H4 (cell line): ENCODE data around the gene TBC1D14. TPM values are rescaled to one million over a fixed set of nuclear protein-coding genes. Genes with fewer than 3 reads are reported as not detected.

Experiments
- DNase-seq: peaks from one replicate; pipeline ENCODE4 v3.0.0-alpha.2; 2015; ENCODE audit warnings: low spot score
- total RNA-seq: library from RNA; depleted of rRNA; stranded (reverse); fragments of >200 nt; shearing (Covaris generic); gene quantifications from 2 replicates; pipeline ENCODE4 v1.2.3, GENCODE V29; 2014; rRNA removed

The TBC1D14 gene, protein sequence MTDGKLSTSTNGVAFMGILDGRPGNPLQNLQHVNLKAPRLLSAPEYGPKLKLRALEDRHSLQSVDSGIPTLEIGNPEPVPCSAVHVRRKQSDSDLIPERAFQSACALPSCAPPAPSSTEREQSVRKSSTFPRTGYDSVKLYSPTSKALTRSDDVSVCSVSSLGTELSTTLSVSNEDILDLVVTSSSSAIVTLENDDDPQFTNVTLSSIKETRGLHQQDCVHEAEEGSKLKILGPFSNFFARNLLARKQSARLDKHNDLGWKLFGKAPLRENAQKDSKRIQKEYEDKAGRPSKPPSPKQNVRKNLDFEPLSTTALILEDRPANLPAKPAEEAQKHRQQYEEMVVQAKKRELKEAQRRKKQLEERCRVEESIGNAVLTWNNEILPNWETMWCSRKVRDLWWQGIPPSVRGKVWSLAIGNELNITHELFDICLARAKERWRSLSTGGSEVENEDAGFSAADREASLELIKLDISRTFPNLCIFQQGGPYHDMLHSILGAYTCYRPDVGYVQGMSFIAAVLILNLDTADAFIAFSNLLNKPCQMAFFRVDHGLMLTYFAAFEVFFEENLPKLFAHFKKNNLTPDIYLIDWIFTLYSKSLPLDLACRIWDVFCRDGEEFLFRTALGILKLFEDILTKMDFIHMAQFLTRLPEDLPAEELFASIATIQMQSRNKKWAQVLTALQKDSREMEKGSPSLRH
- 38.9 and 43.0 TPM in 2 replicates for total RNA-seq

DNA sequence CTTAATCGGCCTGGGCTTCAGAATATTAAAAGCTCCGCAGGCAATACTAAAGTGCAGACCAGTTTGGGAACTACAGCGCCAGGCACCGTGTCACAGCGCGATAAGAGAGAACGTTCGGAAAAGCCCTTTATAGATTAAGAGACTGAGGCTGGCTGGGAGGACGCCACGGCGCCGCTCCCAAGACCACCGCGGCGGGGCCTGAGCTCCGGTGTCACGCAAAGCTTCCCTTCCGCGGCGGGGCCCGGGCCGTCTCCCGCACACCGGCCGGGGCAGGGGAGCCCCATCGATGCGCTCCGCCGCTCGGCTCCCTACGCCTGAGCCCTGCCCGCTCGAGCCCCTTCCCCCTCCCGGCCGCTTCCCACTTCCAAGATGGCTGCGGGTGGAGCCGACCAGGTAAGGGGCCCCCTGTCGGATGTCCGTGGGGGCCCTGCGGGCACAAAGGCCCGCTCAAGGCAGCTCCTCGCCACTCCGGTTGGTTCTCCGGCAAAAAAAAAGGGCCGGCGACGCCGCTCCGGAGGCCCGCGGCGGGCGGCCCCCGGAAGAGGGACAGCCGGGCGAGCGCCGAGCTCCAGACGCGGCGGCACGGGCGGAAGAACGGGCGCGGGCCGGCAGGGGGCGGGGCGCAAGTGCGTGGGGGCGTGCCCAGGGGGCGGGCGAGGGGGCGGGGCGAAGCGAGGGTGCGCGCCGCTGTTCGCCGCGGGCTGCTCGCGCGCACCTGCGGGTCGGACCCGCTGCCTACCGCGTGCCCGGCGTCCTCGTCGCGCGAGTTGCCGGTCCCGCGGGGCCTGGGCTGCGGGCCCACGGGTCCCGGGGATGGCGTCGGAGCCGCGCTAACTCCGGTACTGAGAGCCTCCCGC is at the start of gene TBC1D14:
Gene TBC1D14 (plus strand): TSS at position 714 of the 857 bp plus-strand sequence. CDS start 13,564 bp downstream, outside the sequence.
- DNase-seq: peak; percentile 80

DNA sequence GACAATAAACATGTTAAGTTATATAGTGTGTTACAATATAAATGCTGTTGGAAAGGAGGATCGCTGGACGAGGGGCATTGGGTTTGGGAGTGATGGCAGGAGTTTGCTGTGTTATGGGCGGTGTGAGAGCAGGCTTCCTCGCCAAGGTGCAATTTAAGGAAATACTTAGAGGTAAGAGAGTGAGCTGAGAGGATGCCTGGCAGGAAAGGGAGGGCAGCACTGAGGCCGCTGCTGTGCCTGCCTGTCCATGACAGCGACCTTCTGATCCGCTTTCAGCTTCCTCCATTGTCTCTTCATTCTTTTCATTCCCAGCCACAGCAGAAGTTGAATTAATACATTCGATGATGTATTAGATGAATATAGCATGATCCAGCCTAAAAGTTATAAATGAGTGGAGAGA is 41.2 kb upstream of the TBC1D14 start:
- no peak for DNase-seq

DNA sequence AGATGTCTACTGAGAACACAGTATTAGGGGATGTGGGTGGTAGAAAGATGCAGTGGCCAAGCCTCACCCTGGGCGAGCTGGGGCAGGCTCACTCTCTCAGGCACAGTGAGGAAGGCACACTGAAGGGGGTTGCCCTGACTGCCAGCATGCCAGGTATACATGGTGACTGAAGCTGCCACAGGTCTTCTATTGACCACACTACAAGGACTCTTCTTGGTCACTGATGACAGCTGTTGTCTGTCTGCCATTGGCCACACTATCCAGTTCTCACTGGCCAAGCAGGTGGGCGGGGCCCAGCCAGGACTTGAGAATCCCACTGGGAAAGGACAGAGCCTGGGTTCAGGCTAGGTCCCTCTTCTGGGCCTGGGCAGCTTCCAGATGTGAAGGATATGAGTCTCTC is 39.7 kb upstream of the TBC1D14 start:
- no peak for DNase-seq

DNA sequence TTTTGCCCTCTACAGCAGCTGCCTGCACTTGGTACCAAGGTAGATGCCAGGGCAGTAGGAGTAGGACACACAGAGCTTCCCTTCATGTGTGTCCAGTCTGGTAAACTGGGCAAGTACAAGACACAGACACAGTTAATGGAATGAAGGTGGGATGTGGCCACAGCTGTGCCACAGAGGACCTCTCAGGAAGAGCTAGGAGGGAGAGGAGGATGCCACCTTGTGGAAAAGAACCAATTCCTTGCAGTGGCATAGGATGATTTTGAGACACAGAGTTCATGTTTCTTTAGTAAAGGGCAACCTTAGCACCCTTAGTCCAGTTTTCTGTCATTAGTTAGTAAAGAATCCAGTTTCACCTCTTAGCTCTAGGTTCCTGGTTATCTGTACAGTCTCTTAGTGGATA is 36.3 kb upstream of the TBC1D14 start:
- peak; percentile 34 for DNase-seq

DNA sequence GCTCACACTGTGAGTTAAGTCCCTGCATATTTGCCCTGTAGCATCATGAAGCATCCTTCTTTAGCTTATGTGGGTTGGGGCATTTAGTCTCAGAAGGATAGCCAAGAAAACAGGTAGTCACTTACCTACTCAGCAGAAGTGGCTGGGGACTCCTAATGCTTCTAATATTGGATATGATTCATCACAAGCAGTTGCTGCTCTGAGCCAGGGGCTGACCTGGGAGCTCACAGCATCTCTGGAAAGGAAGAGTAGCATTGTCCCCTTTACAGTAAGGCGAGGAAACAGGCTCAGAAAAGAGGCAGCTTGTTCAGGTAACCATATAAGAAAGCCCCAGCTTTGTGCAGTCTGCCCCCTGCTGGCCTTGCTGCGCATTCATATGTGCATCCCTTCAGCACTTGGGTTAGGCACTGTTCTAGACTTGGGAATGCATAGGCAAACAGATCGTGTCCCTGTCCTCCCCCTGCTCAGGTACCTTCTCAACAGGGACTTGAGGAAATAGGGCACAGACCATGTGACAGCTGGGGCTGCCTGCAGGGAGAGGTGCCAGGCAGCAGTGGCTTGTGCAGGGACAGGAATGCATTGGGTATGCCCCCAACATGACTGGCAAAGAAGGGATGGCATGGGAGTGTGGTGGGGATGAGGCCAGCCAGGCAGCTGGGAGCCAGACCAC is 35.7 kb upstream of the TBC1D14 start:
- peak; percentile 54 for DNase-seq

DNA sequence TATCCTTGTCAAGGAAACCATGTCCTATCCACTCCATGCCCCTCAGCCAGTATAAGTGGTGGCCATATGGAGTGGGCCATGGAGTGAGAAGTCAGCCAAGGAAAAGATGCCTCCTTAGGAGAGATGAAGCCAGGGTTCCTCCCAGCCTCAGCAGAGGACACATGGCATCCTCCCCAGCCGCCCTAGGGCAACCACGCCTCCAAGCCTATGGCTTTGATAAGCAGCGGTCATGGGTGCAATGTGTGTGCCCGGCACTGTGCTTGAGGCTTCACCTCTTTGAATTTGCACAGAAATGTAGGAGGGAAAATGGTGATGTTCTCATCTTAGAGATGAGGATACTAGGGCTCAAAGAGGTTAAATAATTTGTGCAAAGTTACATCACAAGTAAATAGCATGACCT is 34.6 kb upstream of the TBC1D14 start:
- no peak for DNase-seq

DNA sequence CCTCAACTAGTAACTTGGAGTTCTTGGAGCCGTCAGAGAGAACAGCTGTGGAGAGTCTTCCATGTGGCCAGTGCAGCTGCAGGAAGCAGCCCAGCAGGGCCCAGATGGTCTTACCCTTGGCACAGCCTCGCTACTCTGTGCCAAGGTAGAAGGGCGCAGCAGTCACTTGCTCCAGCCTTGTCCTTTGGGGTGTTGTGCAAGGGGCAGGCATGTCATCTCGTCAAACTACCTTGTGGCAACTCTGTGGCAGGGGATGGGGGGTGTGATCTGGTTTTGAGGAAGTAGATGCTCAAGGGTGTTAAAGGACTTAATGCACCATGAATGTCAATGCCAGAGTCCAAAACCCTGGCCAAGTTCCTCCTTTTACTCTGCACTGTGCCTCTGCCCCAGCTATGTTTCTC is 34.2 kb upstream of the TBC1D14 start:
- DNase-seq: no peak

DNA sequence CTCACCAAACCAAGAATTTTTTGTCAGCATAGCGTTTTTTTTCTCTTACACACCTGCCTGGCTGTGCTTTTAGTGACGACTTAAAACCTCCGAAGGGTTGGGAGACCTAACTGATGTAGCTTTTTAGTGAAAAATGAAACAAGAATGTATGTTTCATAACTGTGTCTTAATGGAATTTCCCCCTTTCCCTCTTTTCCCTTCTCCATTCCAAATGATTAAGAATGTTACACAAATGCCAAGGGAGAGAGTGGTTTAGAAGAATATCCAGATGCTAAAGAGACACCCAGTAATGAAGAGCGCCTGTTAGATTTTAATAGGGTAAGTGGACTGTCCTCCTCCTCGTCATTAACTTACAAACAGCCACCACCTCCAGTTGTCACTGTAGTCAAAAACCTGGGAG is 33.2 kb upstream of the TBC1D14 start:
- DNase-seq: no peak

DNA sequence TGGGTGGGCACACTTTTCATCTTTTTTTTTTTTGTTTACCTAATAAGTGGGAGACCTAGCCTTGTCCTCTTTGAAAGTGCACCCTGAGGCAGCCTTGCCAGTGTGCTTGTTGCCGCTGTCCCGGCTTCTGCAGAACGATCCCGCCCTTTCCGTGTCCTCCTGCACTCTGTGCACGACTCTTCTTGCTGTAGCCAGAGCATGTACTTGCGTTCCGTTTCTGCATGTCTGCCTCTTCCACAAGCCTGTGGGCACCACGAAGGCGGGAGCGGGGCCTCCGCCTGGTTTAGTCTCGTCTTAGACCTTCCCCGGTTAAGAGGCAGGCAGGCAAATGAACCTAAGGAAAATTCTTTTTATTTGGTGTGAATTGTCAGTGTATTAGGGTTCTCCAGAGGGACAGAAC is 32.6 kb upstream of the TBC1D14 start:
- DNase-seq: no peak

DNA sequence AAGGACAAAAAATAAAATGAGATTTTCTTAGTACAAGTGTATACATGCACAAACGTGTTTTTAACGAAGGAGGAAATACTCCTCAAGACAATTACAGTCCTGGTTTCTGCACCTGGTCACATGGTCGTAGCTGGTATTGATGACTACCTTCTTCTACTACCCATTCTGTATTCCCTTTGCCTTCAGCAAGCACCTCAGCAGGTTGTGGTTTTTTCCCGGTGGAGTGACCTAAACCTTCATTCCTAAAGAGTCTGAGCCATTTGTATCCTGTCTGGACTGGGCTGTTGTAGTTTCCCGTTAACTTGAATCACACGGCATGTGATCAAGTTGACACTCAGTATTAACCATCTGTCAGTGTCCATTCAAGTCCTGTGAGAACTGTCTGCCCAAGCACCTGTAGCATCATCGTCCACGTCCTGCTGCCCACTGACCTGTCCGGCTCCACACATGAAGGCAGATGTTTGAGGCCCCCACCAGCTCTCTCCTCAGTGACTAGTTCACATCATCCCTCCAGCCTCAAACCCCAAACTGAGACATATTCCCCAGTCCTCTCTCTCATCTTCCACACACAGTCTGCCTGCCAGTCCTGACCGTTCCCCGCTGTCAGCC is 31.1 kb upstream of the TBC1D14 start:
- DNase-seq: no peak

DNA sequence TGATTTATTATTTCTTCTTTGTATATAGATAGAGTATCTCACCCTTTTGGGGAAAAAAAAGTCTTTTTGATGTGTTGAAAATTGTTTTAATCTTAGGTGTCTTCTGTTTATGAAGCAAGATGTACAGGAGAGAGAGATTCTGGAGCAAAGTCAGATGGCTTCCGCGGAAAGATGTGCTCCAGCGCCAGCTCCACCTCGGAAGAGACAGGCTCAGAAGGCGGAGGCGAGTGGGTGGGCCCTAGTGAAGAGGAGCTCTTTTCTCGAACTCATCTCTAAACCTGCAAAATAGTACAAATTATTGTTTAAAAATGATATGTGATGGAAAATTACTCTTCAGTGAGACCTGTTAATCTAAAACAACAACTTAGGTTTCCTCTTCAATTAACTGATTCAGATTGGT is 28.9 kb upstream of the TBC1D14 start:
- DNase-seq: no peak

DNA sequence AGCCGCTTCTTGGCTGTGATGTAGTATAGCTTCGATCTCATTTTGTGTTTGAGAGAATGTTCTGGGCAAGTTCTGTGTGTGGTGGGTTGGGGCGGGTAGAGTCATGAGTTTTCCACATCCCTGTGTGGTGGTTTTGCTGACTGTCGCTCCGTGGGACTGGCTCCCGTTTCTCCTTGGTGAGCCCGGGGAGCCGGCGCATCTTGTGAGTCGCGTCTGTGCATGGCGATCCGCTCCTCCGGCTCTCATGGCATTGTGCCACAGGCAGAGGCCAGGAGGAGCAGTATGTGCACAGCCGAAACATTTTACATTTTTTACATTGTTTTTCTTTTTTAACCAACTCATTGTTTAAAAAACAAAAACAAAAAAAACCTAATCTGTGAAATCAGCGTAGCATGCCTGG is 27.7 kb upstream of the TBC1D14 start:
- no peak for DNase-seq

DNA sequence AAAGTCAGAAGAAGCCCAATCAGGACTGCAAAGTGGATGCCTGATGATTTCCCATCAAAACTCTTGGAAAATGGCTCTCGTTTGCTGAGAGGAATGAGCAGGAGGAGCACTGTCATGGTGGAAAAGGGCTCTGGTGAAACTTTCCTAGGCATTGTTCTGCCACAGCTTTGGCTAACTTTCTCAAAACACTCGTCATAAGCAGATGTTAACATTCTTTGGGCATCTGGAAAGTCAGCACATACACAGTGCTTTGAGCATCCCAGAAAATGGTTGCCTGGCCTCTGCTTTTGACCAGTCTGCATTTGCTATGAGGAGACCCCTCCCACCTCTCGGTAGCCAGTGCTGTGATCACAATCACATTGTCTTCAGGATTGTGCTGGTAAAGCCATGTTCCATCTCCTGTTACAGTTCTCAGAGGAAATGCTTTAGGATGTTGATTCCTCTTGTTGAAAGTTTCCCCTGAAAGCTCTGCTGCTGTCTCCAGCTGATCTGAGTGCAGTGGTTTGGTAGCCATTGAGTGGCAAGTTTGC is 25.2 kb upstream of the TBC1D14 start:
- no peak for DNase-seq

DNA sequence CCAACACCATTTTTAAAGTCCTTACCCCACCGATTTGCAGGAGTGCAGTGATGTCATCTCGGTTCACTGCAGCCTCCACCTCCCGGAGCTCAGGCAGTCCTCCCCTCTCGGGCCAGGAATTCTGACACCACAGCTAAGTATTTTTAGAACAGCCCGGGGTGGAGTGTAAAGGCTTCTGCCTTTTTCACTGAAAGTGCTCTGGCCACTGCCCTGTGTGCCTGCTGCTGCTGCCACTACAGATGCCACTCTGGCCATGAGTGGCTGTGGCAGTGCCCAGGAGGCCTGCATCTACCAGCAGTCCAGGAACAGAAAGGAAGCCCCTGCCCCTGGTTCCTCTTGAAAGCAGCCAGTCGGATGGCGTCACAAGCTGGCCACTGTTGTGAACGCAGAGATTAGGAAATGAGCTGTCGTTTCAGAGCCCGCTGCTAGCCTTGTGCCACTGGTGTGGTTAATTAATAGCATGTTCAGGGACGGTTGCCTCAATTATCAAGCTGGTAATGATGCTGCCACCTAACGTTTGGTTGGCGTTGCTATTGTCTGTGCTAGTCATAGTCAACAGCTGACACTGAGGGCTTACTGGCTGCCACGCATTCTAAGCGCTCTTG is 23.6 kb upstream of the TBC1D14 start:
- no peak for DNase-seq

DNA sequence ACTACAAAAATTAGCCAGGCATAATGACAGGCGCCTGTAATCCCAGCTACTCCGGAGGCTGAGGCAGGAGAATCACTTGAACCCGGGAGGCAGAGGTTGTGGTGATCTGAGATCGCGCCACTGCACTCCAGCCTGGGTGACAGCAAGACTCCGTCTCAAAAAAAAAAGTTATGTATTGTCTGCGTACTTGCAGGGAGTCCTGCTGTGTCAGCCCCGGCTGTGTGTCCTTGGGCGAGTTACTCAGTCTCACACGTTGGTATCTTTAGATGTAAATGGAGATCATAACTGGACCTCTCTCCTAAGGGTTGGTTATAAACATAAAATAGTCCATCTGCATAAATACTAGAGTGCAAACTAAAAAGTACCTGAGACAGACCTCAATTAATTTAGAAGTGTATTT is 22.7 kb upstream of the TBC1D14 start:
- no peak for DNase-seq

DNA sequence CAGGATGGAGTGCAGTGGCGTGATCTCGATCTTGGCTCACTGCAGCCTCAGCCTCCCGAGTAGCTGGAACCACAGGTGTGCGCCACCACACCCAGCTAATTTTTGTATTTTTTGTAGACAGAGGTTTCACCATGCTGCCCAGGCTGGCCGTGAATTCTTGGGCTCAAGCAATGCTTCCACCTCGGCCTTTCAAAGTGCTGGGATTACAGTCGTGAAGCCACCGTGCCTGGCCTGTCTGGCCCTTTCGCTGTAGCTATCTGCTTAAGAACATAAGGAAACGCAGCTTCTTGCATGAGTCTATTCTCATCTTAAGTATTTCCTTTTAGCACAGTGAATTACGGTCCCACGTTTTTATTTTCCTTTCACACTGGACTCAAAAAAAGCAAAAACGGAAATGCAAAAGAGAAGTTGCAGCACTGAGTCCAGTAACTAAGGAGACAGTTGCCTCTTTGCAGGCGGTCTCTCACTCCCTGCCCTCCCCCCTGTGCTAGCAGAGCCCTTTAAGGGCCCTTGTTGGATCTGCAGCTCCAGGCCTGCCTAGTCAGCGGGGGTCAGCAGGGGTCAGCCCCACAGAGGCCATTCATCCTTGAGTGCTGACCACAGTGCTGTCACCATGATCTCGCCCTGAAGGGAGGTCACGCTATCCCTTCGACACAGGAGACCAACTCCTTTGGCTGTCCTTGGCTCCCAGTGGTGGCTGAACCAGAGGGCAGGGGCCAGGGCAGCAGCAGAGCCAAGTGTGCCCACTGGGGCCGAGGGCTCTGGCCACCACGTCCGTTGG is 21.8 kb upstream of the TBC1D14 start:
- DNase-seq: no peak

DNA sequence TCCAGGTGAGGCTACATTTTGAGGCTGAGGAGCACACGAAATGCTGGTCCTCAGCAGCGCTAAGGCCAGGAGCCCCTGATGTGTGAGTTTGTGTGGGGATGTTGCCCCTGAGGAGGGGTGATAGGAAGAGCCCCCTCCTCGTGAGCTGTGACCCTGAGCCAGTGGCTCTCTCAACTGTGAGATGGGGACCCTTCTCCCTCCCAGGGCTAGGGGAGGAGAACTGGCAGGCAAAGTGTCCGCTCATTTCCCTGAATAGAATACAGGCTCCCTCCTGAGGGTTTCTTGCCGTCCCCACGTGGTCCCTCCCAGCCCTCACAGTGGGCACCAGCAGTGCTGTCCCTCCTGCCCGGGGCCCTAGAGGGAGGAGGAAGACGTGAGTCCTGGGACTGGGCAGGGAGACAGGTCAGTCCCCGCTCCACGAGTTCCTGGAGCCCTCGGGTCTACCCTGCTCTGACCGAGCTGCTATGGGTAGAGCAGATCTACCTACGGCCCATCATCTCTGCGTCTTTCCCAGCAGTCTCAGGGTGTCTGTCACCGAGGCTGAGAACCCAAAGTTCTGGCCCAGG is 21.0 kb upstream of the TBC1D14 start:
- DNase-seq: no peak

DNA sequence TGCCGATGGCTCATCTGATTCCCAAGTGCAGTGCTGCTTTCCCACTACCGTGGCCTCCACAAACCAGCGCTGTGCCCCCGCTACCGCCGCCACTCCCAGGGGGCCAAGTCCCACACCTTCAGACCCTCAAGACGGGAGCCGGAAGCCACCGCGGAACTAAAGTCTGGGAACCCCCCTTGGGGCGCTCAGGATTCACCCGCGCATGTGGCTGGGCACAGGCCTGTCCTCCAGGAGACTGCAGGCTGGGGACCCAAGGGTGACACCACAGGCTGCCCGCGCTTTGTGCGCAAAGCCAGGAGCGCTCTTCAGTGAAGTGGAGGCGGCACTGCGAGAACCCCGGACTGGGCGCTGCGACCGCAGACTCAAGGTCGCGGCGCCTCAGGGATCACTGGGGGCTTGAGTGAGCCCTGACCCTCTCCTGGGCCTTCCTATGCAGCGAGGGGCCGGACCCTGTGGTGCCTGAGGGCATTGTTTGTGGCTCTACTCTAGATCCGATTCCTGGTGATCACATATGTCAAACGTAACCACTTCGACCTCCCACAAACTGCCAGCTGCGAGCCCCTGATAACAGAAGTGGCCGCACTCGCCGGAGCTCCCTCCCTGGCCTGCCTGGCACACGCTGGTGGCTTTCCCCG is 20.4 kb upstream of the TBC1D14 start:
- no peak for DNase-seq

DNA sequence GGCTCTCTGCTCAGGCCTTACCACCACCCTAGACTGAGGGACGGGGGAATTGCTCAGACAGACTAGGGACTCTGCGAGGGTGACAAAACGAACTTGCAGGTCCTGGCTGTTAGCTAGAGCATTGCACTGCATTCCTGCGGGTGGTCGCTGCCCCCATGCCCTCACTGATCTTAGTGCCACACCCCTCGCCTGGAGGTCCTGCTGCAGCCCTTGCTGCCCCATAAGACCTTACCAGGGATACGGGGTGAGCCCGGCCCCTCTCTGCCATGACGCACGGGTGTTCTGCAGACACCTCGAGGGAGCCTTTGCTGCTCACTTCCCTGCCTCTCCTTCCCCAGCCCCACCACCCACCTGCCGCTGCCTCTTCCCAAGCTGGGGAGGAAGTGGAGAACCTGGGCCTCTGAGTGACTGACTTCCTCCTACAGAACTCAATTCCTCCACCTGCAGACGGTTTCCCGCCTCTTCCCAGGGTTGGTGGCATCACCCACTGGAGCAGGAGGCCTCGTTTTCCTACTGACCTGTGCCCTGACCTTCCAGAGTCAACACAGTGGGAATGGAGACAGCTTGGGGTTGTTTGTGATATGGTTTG is 19.8 kb upstream of the TBC1D14 start:
- DNase-seq: no peak
